Measurements from ENCODE around the gene ZNF474.

ZNF474 gene

DNA sequence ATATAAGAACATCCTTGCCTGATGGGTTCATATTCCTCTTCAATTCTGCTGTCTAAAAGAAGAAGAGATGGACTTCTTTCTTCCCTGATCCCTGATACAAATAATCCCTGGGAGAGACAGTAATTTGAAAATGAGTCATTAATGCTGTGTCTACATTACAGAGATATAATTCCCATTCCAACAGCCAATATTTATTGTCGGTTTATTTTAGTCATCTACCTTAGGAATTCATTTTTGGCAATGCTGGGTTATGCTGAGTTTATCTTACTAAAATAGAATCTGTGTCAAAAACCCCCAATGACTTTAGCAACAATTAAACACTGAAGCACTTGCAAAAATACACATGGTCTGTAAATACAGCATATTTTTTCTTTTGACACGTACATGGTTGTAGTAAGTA, 23.9 kb downstream of the ZNF474 start:
- H3K4me1 ChIP-seq (ENCODE audit: control insufficient read depth in 1 of 2, insufficient read depth in 1 of 2, low read depth in 1 of 2, low read length in 1 of 2), result no peaks in the 10 kb centered on the region
- TF ChIP-seq, protein P1, sequence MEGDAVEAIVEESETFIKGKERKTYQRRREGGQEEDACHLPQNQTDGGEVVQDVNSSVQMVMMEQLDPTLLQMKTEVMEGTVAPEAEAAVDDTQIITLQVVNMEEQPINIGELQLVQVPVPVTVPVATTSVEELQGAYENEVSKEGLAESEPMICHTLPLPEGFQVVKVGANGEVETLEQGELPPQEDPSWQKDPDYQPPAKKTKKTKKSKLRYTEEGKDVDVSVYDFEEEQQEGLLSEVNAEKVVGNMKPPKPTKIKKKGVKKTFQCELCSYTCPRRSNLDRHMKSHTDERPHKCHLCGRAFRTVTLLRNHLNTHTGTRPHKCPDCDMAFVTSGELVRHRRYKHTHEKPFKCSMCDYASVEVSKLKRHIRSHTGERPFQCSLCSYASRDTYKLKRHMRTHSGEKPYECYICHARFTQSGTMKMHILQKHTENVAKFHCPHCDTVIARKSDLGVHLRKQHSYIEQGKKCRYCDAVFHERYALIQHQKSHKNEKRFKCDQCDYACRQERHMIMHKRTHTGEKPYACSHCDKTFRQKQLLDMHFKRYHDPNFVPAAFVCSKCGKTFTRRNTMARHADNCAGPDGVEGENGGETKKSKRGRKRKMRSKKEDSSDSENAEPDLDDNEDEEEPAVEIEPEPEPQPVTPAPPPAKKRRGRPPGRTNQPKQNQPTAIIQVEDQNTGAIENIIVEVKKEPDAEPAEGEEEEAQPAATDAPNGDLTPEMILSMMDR (IDR thresholded peaks at IDR 0.05), result no peak
- H3K9me3 ChIP-seq, result no peaks in the 10 kb centered on the region
- H3K27me3 ChIP-seq, result no peaks in the 10 kb centered on the region
- H3K27ac ChIP-seq, result no peak overlapping the region
- H3K4me3 ChIP-seq (ENCODE audit: low read depth in 1 of 2, low read length in 1 of 2), result no peak overlapping the region
- no peaks in the 10 kb centered on the region for H3K36me3 ChIP-seq

GRCh38 chr5:122153774-122154173, 24.4 kb downstream of the ZNF474 start:
- no peaks in the 10 kb centered on the region for H3K36me3 ChIP-seq
- no peaks in the 10 kb centered on the region for H3K9me3 ChIP-seq
- TF ChIP-seq, protein P1 (IDR thresholded peaks at IDR 0.05), result no peak
- H3K27me3 ChIP-seq, result no peaks in the 10 kb centered on the region
- no peaks in the 10 kb centered on the region for H3K4me1 ChIP-seq (ENCODE audit: control insufficient read depth in 1 of 2, insufficient read depth in 1 of 2, low read depth in 1 of 2, low read length in 1 of 2)
- no peak overlapping the region for H3K4me3 ChIP-seq (ENCODE audit: low read depth in 1 of 2, low read length in 1 of 2)
- no peak overlapping the region for H3K27ac ChIP-seq

- no peak overlapping the region for H3K4me3 ChIP-seq (ENCODE audit: low read depth in 1 of 2, low read length in 1 of 2)
- H3K27ac ChIP-seq, result no peak overlapping the region
- H3K27me3 ChIP-seq, result no peaks in the 10 kb centered on the region
- TF ChIP-seq, protein P1 (IDR thresholded peaks at IDR 0.05), result no peak
- no peaks in the 10 kb centered on the region for H3K36me3 ChIP-seq
- H3K9me3 ChIP-seq, result no peaks in the 10 kb centered on the region
- H3K4me1 ChIP-seq (ENCODE audit: control insufficient read depth in 1 of 2, insufficient read depth in 1 of 2, low read depth in 1 of 2, low read length in 1 of 2), result no peaks in the 10 kb centered on the region
Measured at GRCh38 chr5:122154491-122154890, 25.1 kb downstream of the ZNF474 start.

- H3K4me3 ChIP-seq (ENCODE audit: low read depth in 1 of 2, low read length in 1 of 2), result no peak overlapping the region
- H3K36me3 ChIP-seq, result no peaks in the 10 kb centered on the region
- H3K4me1 ChIP-seq (ENCODE audit: control insufficient read depth in 1 of 2, insufficient read depth in 1 of 2, low read depth in 1 of 2, low read length in 1 of 2), result no peaks in the 10 kb centered on the region
- H3K27me3 ChIP-seq, result no peaks in the 10 kb centered on the region
- H3K27ac ChIP-seq, result no peak overlapping the region
- H3K9me3 ChIP-seq, result no peaks in the 10 kb centered on the region
- TF ChIP-seq, protein P1 (IDR thresholded peaks at IDR 0.05), result no peak
Measured at GRCh38 chr5:122154910-122155309, 25.6 kb downstream of the ZNF474 start.

DNA sequence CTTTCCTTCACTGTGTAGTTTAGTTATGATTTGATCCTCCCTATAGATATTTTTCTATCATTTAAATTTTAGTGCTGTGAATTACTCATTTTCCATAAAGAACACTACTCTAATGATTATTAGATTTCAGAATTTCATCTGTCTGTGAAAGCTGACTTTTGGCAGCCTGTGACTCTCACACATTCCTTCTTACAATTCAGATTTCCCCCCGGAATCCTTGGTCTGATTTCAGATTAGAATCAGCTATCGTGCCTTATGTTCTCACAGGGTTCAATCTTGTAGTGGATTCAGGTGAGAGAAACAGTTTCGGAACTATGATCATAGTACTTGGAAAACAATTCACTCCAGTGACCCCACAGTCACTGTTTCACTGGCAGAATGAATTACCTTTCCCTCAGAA, 26.2 kb downstream of the ZNF474 start:
- Histone ChIP-seq H3K4me3 (ENCODE audit: low read depth in 1 of 2, low read length in 1 of 2) (no peak overlapping the region), H3K36me3 (no peaks in the 10 kb centered on the region), H3K9me3 (no peaks in the 10 kb centered on the region), H3K27ac (no peak overlapping the region), H3K27me3 (no peaks in the 10 kb centered on the region), H3K4me1 (ENCODE audit: control insufficient read depth in 1 of 2, insufficient read depth in 1 of 2, low read depth in 1 of 2, low read length in 1 of 2) (no peaks in the 10 kb centered on the region)
- TF ChIP-seq, protein P1 (IDR thresholded peaks at IDR 0.05), result no peak
